ENCODE results near the gene THAP12. TPM values are rescaled to one million over a fixed set of nuclear protein-coding genes. Genes with fewer than 3 reads are reported as not detected.

THAP12 gene
- total RNA-seq, 2 experiments from 2014 or later, result 53.6 to 60.9 TPM

DNA sequence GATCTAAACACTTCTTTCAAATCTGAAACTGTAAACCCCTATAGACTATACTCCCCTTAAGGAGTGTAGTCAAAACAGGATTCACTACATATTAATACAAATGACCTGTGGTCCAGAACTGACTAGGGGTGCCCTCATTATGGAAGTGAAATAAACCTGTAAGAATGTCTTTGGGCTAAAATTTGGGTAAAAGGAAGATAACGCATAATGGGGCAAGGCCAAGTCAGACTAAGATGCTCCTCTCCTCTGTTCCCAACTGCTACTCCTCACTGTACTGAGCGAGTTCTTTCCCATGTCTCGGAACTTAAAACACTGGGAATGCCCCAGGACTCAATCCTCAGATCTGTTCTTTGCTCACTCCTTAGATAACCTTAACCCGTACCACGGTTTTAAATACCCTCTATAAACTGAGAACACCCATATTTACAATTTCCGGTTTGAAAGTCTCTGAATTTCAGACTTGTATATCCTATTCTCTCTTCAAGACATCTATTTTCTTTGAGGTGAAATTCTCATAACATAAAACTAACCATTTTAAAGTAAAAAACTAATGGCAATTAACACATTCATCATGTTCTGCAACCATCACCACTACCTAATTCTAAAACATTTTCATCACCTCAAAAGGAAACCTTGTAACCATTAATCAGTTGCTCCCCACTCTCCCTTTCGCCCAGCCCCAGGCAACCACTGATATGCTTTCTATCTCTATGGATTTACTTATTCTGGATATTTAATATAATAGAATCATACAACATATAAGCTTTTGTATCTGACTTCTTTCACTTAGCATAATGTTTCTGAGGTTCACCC, 4.0 kb downstream of the THAP12 start:
- Mint-ChIP-seq H3K4me1 (peaks cover 68% of the 10 kb centered on the region), H3K9me3 (ENCODE audit: low read depth) (no peaks in the 10 kb centered on the region)
- no peak for ATAC-seq

DNA sequence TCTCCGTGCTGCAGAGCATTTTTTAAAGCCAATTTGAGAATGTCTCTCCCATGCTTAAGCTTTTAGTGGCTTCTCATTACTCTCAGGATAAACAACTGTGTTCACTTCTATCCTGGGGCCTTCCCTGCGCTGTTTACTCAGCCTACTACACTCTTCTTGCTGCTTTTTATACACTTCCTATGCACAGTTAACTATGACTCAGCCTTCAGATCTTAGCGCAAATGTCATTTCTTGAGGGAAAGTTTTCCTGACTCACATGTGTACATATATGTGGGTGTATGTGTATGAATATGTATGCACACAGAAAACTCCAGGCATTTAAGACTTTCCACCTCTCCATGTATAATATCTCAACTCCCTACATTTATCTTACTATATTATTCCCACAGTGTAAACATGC, 9.8 kb downstream of the THAP12 start:
- H3K9me3 Mint-ChIP-seq (ENCODE audit: low read depth), result no peaks in the 10 kb centered on the region
- H3K27ac Mint-ChIP-seq, result peak overlapping the region; percentile 90
- intact Hi-C loops (cut with DNase I, micrococcal nuclease), result loop anchor here (1.0 kb wide), 2 partner anchors 9 to 10 kb away; partner anchors contain the start of genes GVQW3 (in 1 of the 2) and THAP12 (in 1 of the 2)
- no peaks in the 10 kb centered on the region for H3K27me3 Mint-ChIP-seq
- H3K4me3 Mint-ChIP-seq, result no peak overlapping the region
- peak; percentile 69 for DNase-seq
- peaks cover 72% of the 10 kb centered on the region for H3K4me1 Mint-ChIP-seq
- CTCF ChIA-PET, result interaction anchor here (1.0 to 1.1 kb wide), 2 partner anchors 11 to 70 kb away, joined by 3 read pairs; no protein-coding TSS in a partner anchor
- no peaks in the 10 kb centered on the region for H3K36me3 Mint-ChIP-seq (ENCODE audit: low read depth)
- peak; percentile 99 for ATAC-seq
- POLR2A ChIA-PET, result no interaction called here

More for the DNA sequence above, 4.0 kb downstream of the THAP12 start:
- Mint-ChIP-seq H3K27ac (no peak overlapping the region), H3K27me3 (no peaks in the 10 kb centered on the region), H3K4me3 (no peak overlapping the region), H3K36me3 (ENCODE audit: low read depth) (peaks cover 4% of the 10 kb centered on the region)
- CTCF ChIA-PET, result no interaction called here
- DNase-seq, result no peak
- POLR2A ChIA-PET, result no interaction called here
- intact Hi-C loops (cut with DNase I, micrococcal nuclease), result no loop called here

DNA sequence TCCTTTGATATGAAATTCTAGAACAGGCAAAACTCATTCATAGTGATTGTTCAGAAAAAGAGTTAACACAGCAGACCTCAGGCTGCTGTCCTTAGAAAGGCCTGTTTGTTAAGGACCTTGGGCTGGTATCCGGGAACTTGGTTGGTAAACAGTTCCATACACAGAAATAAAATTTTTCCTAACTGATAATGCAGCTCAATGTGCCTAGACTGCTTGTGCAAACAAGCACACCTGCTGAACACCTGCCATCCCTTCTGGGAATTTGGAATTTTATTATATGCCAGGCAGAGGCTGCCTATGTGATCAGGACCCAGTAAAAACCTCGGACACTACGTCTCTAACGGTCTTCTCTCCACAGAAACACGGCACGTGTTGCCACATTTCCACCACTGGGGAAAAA, 11.5 kb downstream of the THAP12 start:
- Mint-ChIP-seq H3K4me3 (no peak overlapping the region), H3K9me3 (ENCODE audit: low read depth) (no peaks in the 10 kb centered on the region), H3K27me3 (no peaks in the 10 kb centered on the region), H3K4me1 (peaks cover 68% of the 10 kb centered on the region), H3K27ac (no peak overlapping the region), H3K36me3 (ENCODE audit: low read depth) (peaks cover 1% of the 10 kb centered on the region)
- intact Hi-C loops (cut with DNase I, micrococcal nuclease), result no loop called here
- no peak for DNase-seq
- CTCF ChIA-PET, result no interaction called here
- ATAC-seq, result no peak
- POLR2A ChIA-PET, result no interaction called here

GRCh38 chr11:76368490-76368889, 12.4 kb downstream of the THAP12 start:
- no peak overlapping the region for H3K4me3 Mint-ChIP-seq
- no peak for ATAC-seq
- H3K9me3 Mint-ChIP-seq (ENCODE audit: low read depth), result no peaks in the 10 kb centered on the region
- H3K27ac Mint-ChIP-seq, result no peak overlapping the region
- DNase-seq, result no peak
- peaks cover 7% of the 10 kb centered on the region for H3K36me3 Mint-ChIP-seq (ENCODE audit: low read depth)
- H3K4me1 Mint-ChIP-seq, result peaks cover 62% of the 10 kb centered on the region
- intact Hi-C loops (cut with DNase I, micrococcal nuclease), result no loop called here
- no peaks in the 10 kb centered on the region for H3K27me3 Mint-ChIP-seq
- POLR2A ChIA-PET, result no interaction called here
- CTCF ChIA-PET, result no interaction called here

DNA sequence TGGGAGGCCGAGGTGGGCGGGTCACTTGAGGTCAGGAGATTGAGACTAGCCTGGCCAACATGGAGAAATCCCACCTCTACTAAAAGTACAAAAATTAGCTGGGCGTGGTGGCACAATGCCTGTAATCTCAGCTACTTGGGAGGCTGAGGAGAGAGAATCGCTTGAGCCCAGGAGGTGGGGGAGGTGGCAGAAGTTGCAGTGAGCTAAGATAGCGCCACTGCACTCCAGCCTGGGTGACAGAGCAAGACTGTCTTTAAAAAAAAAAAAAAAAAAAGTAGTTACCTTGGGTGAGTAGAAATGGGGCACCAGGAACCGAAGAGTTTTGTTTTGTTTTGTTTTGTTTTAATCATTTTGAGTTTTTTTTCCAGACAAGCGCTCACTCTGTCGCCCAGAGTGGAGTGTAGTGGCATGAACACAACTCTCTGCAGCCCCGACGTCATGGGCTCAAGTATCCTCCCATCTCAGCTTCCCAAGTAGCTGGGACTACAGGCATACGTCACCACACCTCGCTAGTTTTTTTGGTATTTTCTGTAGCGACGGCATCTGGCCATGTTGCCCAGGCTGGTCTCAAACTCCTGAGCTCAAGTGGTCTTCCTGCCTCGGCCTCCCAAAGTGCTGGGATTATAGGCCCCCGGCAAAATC, 15.8 kb downstream of the THAP12 start:
- POLR2A ChIA-PET, result no interaction called here
- no peak for DNase-seq
- CTCF ChIA-PET, result interaction anchor here (0.6 to 2.4 kb wide), 5 partner anchors 10 to 537 kb away, joined by 3 to 7 read pairs (median 4); no protein-coding TSS in a partner anchor

DNA sequence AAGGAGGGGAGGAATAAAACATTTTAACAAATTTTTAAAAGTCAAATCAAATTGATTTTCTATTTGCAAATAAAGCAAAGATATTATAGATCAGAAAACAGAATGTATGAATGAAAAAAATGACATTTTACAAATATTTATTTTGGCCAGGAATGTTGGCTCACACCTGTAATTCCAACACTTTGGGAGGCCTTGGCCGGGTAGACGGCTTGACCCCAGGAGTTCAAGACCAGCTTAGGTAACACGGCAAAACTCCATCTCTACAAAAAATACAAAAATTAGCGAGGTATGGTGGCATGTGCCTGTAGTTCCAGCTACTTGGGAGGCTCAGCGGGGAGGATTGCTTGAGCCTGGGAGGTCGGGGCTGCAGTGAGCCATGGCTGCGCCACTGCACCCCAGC, 18.2 kb downstream of the THAP12 start:
- Mint-ChIP-seq H3K4me1 (peaks cover 29% of the 10 kb centered on the region), H3K27me3 (no peaks in the 10 kb centered on the region), H3K27ac (no peak overlapping the region), H3K36me3 (ENCODE audit: low read depth) (peaks cover 25% of the 10 kb centered on the region), H3K4me3 (no peak overlapping the region), H3K9me3 (ENCODE audit: low read depth) (no peaks in the 10 kb centered on the region)
- intact Hi-C loops (cut with DNase I, micrococcal nuclease), result no loop called here
- ATAC-seq (no peak), DNase-seq (no peak)
- CTCF ChIA-PET, result interaction anchor here (2.0 kb wide), 1 partner anchor 12 kb away, joined by 11 read pairs; no protein-coding TSS in a partner anchor
- POLR2A ChIA-PET, result no interaction called here

More for the DNA sequence above, 15.8 kb downstream of the THAP12 start:
- Mint-ChIP-seq H3K36me3 (ENCODE audit: low read depth) (peaks cover 20% of the 10 kb centered on the region), H3K4me1 (peaks cover 51% of the 10 kb centered on the region), H3K27me3 (no peaks in the 10 kb centered on the region), H3K27ac (no peak overlapping the region), H3K4me3 (no peak overlapping the region), H3K9me3 (ENCODE audit: low read depth) (no peaks in the 10 kb centered on the region)
- ATAC-seq, result no peak
- intact Hi-C loops (cut with DNase I, micrococcal nuclease), result no loop called here

GRCh38 chr11:76361776-76362175, 19.2 kb downstream of the THAP12 start:
- Mint-ChIP-seq H3K4me1 (peaks cover 26% of the 10 kb centered on the region), H3K27ac (peak overlapping the region; percentile 10), H3K36me3 (ENCODE audit: low read depth) (peaks cover 31% of the 10 kb centered on the region), H3K4me3 (no peak overlapping the region), H3K9me3 (ENCODE audit: low read depth) (no peaks in the 10 kb centered on the region), H3K27me3 (no peaks in the 10 kb centered on the region)
- ChIA-PET CTCF (interaction anchor here (0.6 to 2.0 kb wide), 2 partner anchors 13 to 18 kb away, joined by 5 to 11 read pairs; no protein-coding TSS in a partner anchor), POLR2A (no interaction called here)
- intact Hi-C loops (cut with DNase I, micrococcal nuclease), result no loop called here
- peak; percentile 65 for ATAC-seq
- no peak for DNase-seq

DNA sequence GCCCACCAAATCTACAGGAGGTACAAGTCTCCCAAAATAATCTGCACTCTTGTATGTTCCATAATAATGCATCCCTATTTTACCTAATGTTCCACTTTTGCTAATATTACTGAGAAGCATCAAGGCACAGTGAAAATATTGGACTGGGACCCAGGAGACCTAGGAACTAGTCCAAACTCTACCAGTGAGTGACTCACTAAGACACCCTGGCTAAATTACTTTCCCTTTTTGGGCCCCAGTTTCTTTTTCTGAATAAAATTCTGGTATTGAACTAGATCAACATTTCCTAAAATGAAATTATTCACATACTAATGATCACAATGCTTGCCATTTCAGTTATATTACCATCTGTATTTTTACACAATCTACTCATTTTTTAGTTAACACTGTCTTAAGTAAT, 19.6 kb downstream of the THAP12 start:
- DNase-seq, result no peak
- H3K9me3 Mint-ChIP-seq (ENCODE audit: low read depth), result no peaks in the 10 kb centered on the region
- peak; percentile 39 for ATAC-seq
- H3K27me3 Mint-ChIP-seq, result no peaks in the 10 kb centered on the region
- H3K4me3 Mint-ChIP-seq, result no peak overlapping the region
- ChIA-PET POLR2A (no interaction called here), CTCF (interaction anchor here (0.6 to 2.0 kb wide), 3 partner anchors 12 to 18 kb away, joined by 4 to 11 read pairs (median 5); no protein-coding TSS in a partner anchor)
- no peak overlapping the region for H3K27ac Mint-ChIP-seq
- peaks cover 23% of the 10 kb centered on the region for H3K4me1 Mint-ChIP-seq
- intact Hi-C loops (cut with DNase I, micrococcal nuclease), result no loop called here
- peaks cover 32% of the 10 kb centered on the region for H3K36me3 Mint-ChIP-seq (ENCODE audit: low read depth)

- POLR2A ChIA-PET, result no interaction called here
- intact Hi-C loops (cut with DNase I, micrococcal nuclease), result no loop called here
- H3K9me3 Mint-ChIP-seq (ENCODE audit: low read depth), result peaks cover 11% of the 10 kb centered on the region
- no peaks in the 10 kb centered on the region for H3K27me3 Mint-ChIP-seq
- H3K27ac Mint-ChIP-seq, result no peak overlapping the region
- ATAC-seq (no peak), DNase-seq (no peak)
- peaks cover 4% of the 10 kb centered on the region for H3K4me1 Mint-ChIP-seq
- H3K36me3 Mint-ChIP-seq (ENCODE audit: low read depth), result peaks cover 58% of the 10 kb centered on the region
- H3K4me3 Mint-ChIP-seq, result no peak overlapping the region
- CTCF ChIA-PET, result interaction anchor here (0.8 kb wide), 1 partner anchor 233 kb away, joined by 3 read pairs; no protein-coding TSS in a partner anchor
Measured at GRCh38 chr11:76355172-76355571, 25.8 kb downstream of the THAP12 start.

- ATAC-seq (no peak), DNase-seq (no peak)
- intact Hi-C loops (cut with DNase I, micrococcal nuclease), result no loop called here
- Mint-ChIP-seq H3K4me3 (no peak overlapping the region), H3K36me3 (ENCODE audit: low read depth) (peaks cover 28% of the 10 kb centered on the region), H3K27ac (no peak overlapping the region), H3K4me1 (peaks cover 4% of the 10 kb centered on the region), H3K27me3 (no peaks in the 10 kb centered on the region), H3K9me3 (ENCODE audit: low read depth) (no peaks in the 10 kb centered on the region)
- CTCF ChIA-PET, result interaction anchor here (1.0 kb wide), 1 partner anchor 140 kb away, joined by 3 read pairs; no protein-coding TSS in a partner anchor
- POLR2A ChIA-PET, result no interaction called here
Measured at GRCh38 chr11:76348348-76348747, 32.6 kb downstream of the THAP12 start.

DNA sequence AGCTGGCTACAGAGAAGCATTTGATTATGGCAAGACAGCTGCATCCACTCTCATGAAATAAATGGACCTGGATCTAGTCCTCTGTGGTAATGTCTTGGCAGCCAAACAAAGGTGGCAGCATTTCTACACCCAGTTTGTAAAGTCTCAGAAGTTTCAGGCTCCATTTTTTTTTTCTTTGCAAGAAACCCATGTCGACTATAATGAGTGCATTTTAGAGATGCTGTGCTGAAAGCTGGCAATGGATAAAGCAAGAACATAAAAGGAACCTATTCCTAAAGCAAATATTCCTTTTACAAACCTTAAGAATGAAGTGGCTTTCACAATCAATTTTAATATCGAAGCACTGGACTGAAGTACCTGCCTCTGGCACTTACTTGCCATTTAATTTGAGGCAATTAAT, 33.5 kb downstream of the THAP12 start:
- no peak for ATAC-seq
- peaks cover 22% of the 10 kb centered on the region for H3K36me3 Mint-ChIP-seq (ENCODE audit: low read depth)
- CTCF ChIA-PET, result interaction anchor here (1.0 kb wide), 1 partner anchor 139 kb away, joined by 3 read pairs; no protein-coding TSS in a partner anchor
- H3K27me3 Mint-ChIP-seq, result no peaks in the 10 kb centered on the region
- no peak for DNase-seq
- intact Hi-C loops (cut with DNase I, micrococcal nuclease), result no loop called here
- H3K4me3 Mint-ChIP-seq, result no peak overlapping the region
- peaks cover 4% of the 10 kb centered on the region for H3K4me1 Mint-ChIP-seq
- POLR2A ChIA-PET, result no interaction called here
- no peak overlapping the region for H3K27ac Mint-ChIP-seq
- H3K9me3 Mint-ChIP-seq (ENCODE audit: low read depth), result no peaks in the 10 kb centered on the region

Measured in activated CD4-positive, alpha-beta T cell treated with anti-CD3 and anti-CD28 coated beads for 36 hours (primary cell).